ENCODE results near the gene HADH. TPM values are rescaled to one million over a fixed set of nuclear protein-coding genes. Genes with fewer than 3 reads are reported as not detected.

HADH gene
- total RNA-seq, 1 donor from 2014 or later = 121 TPM

Other genes starting within 250 kb of the HADH start
- gene SGMS2, start 165.0 kb upstream of the HADH start, total RNA-seq = 37.8 TPM
- 10.8 TPM for gene CYP2U1, start 58.3 kb upstream of the HADH start, total RNA-seq
- gene LEF1, start 179.0 kb downstream of the HADH start, total RNA-seq = 4.5 TPM

Measured in cardiac septum (tissue), 1 donor.